GM18873 (cell line): Measurements from ENCODE around the gene ABLIM2.

ENCODE experiments used
- ATAC-seq: cut with Tn5 transposase; IDR thresholded peaks from one replicate; pipeline ENCODE4 v1.9.1; 2021; ENCODE audit warnings: mild to moderate bottlenecking, moderate library complexity, moderate number of reproducible peaks; ENCODE audit not compliant: unreplicated experiment, low FRiP score

Gene ABLIM2

GRCh38 chr4:8194306-8195242, 36.0 kb upstream of the ABLIM2 start:
- ATAC-seq, result no peak

GRCh38 chr4:8192748-8193738, 34.4 kb upstream of the ABLIM2 start:
- peak; percentile 78 for ATAC-seq

GRCh38 chr4:8191136-8191747, 32.6 kb upstream of the ABLIM2 start:
- ATAC-seq, result no peak

- no peak for ATAC-seq
These were observed 31.2 kb upstream of the ABLIM2 start for GRCh38 chr4:8189551-8190466.

GRCh38 chr4:8188743-8189550, 30.3 kb upstream of the ABLIM2 start:
- ATAC-seq, result no peak

- ATAC-seq, result no peak
These were observed 29.5 kb upstream of the ABLIM2 start for GRCh38 chr4:8188085-8188484.

GRCh38 chr4:8185930-8186329, 27.3 kb upstream of the ABLIM2 start:
- no peak for ATAC-seq

- no peak for ATAC-seq
These were observed 26.7 kb upstream of the ABLIM2 start for GRCh38 chr4:8185295-8185694.

- no peak for ATAC-seq
These were observed 25.4 kb upstream of the ABLIM2 start for GRCh38 chr4:8184061-8184460.

- ATAC-seq, result no peak
These were observed 24.5 kb upstream of the ABLIM2 start for GRCh38 chr4:8182858-8183725.

GRCh38 chr4:8182294-8182693, 23.7 kb upstream of the ABLIM2 start:
- ATAC-seq, result no peak

- ATAC-seq, result no peak
These were observed 23.2 kb upstream of the ABLIM2 start for GRCh38 chr4:8181844-8182243.

- ATAC-seq, result no peak
These were observed 22.5 kb upstream of the ABLIM2 start for GRCh38 chr4:8181119-8181518.

GRCh38 chr4:8180310-8181093, 21.9 kb upstream of the ABLIM2 start:
- ATAC-seq, result no peak

GRCh38 chr4:8179771-8180170, 21.2 kb upstream of the ABLIM2 start:
- ATAC-seq, result no peak

GRCh38 chr4:8179074-8179473, 20.5 kb upstream of the ABLIM2 start:
- no peak for ATAC-seq

GRCh38 chr4:8177956-8178355, 19.3 kb upstream of the ABLIM2 start:
- no peak for ATAC-seq
